ENCODE data around the gene PRRG1. TPM values are rescaled to one million over a fixed set of nuclear protein-coding genes. Genes with fewer than 3 reads are reported as not detected.
"Not testable (repeated sequence)": the region's sequence is repeated elsewhere in the genome, so short reads cannot be mapped to it uniquely, and the experiment has no call there.

The PRRG1 gene
- total RNA-seq, 4 donors from 2014 or later: 10.9 to 21.8 (median 18.2) TPM

DNA sequence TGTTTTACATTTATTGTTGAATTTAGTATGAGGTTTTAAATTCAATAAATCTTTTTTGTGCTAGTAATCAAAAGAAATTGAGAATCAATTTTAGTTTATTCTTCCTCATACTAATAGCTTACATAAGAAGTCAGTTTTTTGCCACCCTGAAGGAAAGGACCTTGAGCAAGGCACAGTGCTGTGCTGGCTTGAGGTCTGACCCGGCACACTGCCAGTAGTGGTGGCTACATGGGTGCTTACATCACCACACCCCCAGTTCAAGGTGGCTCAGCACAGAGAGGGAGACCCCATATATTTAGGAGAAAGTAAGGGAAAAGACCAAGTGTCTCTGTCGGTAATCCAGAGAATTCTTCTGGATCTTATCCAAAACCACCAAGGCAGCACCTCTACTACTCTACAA, 136.3 kb downstream of the PRRG1 start:
- DNase-seq (ENCODE audit: low spot score): no peak
- TF ChIP-seq, protein P1, sequence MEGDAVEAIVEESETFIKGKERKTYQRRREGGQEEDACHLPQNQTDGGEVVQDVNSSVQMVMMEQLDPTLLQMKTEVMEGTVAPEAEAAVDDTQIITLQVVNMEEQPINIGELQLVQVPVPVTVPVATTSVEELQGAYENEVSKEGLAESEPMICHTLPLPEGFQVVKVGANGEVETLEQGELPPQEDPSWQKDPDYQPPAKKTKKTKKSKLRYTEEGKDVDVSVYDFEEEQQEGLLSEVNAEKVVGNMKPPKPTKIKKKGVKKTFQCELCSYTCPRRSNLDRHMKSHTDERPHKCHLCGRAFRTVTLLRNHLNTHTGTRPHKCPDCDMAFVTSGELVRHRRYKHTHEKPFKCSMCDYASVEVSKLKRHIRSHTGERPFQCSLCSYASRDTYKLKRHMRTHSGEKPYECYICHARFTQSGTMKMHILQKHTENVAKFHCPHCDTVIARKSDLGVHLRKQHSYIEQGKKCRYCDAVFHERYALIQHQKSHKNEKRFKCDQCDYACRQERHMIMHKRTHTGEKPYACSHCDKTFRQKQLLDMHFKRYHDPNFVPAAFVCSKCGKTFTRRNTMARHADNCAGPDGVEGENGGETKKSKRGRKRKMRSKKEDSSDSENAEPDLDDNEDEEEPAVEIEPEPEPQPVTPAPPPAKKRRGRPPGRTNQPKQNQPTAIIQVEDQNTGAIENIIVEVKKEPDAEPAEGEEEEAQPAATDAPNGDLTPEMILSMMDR (IDR thresholded peaks at IDR 0.05): no peak
- no peak for ATAC-seq (ENCODE audit: low FRiP score)

DNA sequence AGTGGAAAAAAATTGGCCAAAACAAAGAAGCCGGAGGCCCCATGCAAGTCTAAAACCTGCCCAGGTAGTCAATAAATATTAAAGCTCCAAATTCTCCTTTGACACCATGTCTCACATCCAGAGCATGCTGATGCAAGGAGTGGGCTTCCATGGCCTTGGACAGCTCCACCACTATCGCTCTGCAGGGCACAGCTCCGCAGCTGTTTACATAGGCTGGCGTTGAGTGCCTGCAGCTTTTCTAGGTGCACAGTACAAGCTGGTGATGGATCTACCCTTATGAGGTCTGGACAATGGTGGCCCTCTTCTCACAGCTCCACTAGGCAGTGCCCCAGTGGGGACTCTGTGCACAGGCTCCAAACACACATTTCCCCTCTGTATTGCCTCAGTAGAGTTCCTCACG, 138.1 kb downstream of the PRRG1 start:
- ATAC-seq (ENCODE audit: low FRiP score) (no peak), DNase-seq (ENCODE audit: low spot score) (no peak)
- TF ChIP-seq, protein P1 (IDR thresholded peaks at IDR 0.05): no peak

DNA sequence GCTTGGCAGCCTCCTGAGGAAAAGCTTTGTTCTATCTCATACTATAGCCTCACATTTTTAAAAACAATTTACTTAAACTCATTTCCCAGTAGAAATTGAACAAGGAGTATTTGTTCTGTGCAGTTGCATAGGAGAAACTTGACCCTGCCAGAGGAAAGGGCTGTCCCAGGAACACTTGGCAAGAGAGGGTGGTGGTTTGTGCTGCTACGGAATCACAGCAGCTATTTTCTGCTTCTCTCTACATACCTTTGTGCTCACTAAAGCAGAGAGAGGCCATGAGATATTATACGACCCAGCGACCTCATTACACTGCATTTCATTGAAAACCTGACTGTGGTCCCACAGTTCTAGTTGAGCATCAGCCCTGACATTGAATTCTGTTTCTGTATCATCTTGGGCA, 139.2 kb downstream of the PRRG1 start:
- ATAC-seq (ENCODE audit: low FRiP score) (no peak), DNase-seq (ENCODE audit: low spot score) (no peak)
- TF ChIP-seq, protein P1 (IDR thresholded peaks at IDR 0.05): no peak

DNA sequence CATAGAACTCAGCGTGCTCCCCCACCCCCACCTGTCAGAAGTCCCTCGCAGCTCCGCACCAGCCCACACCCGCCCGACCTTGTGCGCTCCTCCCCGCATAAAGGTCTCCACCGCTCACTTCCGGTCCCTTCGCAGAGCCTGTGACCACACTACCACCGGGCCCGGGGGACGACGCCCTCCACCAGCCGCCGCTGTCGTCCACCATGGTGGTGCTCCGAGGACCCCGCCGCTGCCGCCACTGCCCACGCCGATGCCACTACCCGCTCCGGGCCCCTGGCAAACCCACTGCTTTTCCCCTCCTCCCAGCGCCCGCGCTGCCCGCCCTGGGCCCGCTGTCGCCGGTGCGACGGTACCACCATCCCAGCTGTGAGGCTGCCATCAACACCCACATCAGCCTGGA, 142.5 kb downstream of the PRRG1 start:
- ATAC-seq (ENCODE audit: low FRiP score) (no peak), DNase-seq (ENCODE audit: low spot score) (no peak)
- TF ChIP-seq, protein P1 (IDR thresholded peaks at IDR 0.05): no peak

DNA sequence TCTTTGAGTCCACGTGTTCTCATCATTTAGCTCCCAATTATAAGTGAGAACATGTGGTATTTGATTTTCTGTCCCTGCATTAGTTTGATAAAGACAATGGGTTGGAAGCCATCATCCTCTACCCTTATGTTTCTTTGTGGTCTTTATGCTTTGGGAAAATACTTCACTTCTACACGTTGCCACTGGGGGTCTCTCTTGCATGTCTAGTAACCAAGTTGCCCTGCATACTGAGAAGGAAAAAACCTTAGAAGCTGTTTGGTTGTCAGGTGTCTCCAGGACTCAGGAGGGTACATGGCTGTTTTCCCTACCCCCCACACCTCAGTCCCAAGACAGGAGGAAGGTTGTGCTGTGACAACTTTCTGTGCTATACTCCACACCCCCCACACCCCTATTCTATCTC, 146.6 kb downstream of the PRRG1 start:
- ATAC-seq (ENCODE audit: low FRiP score); DNase-seq (ENCODE audit: low spot score): not testable (repeated sequence)

DNA sequence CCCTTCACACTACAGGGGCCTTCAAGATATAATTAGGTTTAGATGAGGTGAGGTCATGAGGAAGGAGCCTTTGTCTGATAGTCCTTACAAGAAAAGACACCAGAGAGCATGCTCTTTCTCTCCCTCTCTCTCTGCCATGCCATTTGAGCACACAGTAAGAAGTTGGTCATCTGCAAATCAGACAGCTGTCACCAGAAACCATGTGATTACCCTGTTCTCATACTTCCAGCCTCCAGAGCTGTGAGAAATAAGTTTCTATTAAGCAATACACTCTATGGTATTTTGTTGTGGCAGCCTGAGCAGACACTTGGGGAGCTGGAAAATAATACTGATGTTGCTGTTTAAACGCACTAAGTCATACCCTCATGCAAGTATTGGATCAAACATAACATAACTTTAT, 148.0 kb downstream of the PRRG1 start:
- ATAC-seq (ENCODE audit: low FRiP score): not testable (repeated sequence)

DNA sequence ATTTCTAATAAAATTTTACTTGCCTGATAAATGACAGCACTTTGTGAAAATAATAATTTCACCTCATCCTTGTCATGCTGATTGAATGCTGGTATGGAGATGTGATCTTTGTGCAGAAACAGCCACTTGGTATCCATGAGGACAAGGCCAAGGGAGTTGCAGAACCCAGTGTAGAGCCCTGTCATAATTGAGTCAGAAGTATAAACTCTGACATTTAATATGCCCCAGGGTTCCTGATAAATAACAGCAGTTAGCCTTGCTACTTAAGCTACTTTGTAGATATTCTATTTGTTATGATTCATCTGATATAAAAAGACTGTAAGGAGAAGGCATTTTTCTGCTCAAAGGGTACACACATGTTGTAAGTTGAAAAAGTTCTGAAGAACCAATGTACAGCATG, 149.2 kb downstream of the PRRG1 start:
- DNase-seq (ENCODE audit: low spot score); ATAC-seq (ENCODE audit: low FRiP score): not testable (repeated sequence)

More for the DNA sequence above, 148.0 kb downstream of the PRRG1 start:
- DNase-seq (ENCODE audit: low spot score): not testable (repeated sequence)

DNA sequence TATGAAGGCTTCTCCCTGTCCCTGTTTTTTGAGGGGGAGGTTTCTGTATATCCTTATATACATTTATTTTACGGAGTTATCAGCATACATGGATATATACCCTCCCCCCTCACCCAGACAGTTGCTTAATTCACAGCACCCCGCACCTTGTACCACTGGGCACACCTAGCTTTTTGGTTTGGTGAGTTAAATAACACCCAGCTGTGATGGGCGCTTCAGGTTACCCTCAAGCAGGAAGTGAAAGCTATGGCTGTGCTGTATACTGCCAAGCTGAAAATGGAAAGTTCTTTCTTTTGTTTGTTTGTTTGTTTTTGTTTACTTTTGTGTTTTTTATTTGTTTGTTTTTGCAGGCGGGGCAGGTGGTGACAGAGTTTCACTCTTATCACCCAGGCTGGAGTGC, 150.5 kb downstream of the PRRG1 start:
- DNase-seq (ENCODE audit: low spot score); ATAC-seq (ENCODE audit: low FRiP score): not testable (repeated sequence)

DNA sequence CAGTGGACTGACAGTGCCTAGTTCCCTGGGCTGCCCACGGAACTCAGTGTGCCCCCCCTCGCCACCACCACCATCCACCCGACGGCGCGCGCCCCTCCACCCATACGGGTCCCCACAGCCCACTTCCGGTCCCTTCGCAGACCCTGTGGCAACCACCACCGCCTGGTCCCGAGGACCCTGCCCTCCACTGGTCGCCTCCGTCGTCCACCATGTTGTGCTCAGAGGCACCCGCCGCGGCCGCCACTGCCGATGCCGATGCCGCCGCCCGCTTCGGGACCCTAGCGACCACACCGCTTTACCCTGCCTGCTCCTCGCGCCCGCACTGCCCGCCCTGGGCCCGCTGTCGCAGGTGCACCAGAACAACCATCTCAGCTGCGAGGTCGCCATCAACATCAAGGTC, 155.8 kb downstream of the PRRG1 start:
- no peak for DNase-seq (ENCODE audit: low spot score)
- TF ChIP-seq, protein P1 (IDR thresholded peaks at IDR 0.05): no peak
- ATAC-seq (ENCODE audit: low FRiP score): no peak

Other genes starting within 250 kb of the PRRG1 start
- gene LANCL3, start 222.3 kb downstream of the PRRG1 start, total RNA-seq: under 1 TPM; 0.09 to 0.72 (median 0.27) TPM

Data from omental fat pad (tissue), 4 donors.